HCT116 (cell line): Measurements from ENCODE around the gene COPE. TPM values are rescaled to one million over a fixed set of nuclear protein-coding genes. Genes with fewer than 3 reads are reported as not detected.

Experiments used
- ATAC-seq: fragments of 200-7000 bp; cut with Tn5 transposase; 2 replicates; pipeline ENCODE4 v1.9.1; 2020; ENCODE audit warnings: mild to moderate bottlenecking, moderate library complexity
- BruUV-seq: library from RNA; stranded (reverse); fragments of 400-500 nt; replicated peaks from 2 replicates; lab custom pipeline; 2021; lab: Mats Ljungman, UMichigan
- CTCF ChIA-PET: fragments of 300-600 bp; sonication (Branson Sonifier 250); formaldehyde crosslinking; loops from one replicate; lab custom pipeline; 2021; ENCODE audit warnings: antibody characterized with exemption; lab: Charles Lee
- POLR2A ChIA-PET: fragments of 300-600, 350-600 bp; sonication (Branson Sonifier 250); formaldehyde crosslinking; loops from one replicate; lab custom pipeline; 2021; ENCODE audit warnings: antibody characterized with exemption; lab: Charles Lee
- RAD21 ChIA-PET, 2 experiments: fragments of 300-600 bp; sonication (Branson Sonifier 250); formaldehyde crosslinking; loops; one replicate each; lab custom pipeline; 2023; ENCODE audit warnings: low total read pairs in 2 of 2; ENCODE audit not compliant: uncharacterized antibody in 2 of 2, unreplicated experiment in 2 of 2, low non-redundant PET in 1 of 2; lab: Charles Lee
- DNase-seq: peaks from one replicate; pipeline ENCODE4 v3.0.0-alpha.2; 2010; ENCODE audit warnings: low read depth, low spot score
- H2AFZ ChIP-seq: fragments of 200-600 bp; shearing (Covaris generic), sonication (generic); 2 replicates; pipeline ENCODE4 v1.6.1; 2017; ENCODE audit warnings: low read depth, mixed run types, mixed read lengths, antibody characterized with exemption, low read length; ENCODE audit not compliant: poor library complexity, severe bottlenecking
- H3K27ac ChIP-seq: 2 replicates; pipeline ENCODE4 v1.5.1; 2012; ENCODE audit warnings: low read depth, low read length
- H3K27me3 ChIP-seq: fragments of 200-600 bp; sonication (generic); 2 replicates; pipeline ENCODE4 v1.6.1; 2016; ENCODE audit warnings: mixed run types, low read length, mixed read lengths; ENCODE audit not compliant: insufficient read depth
- H3K36me3 ChIP-seq, 2 experiments: fragments of 200-500 bp in 1 of 2; fragments of 200-600 bp in 1 of 2; sonication (Bioruptor generic) in 1 of 2; sonication (generic) in 1 of 2; 2 replicates each; pipeline versions ENCODE4 v1.5.1 to v1.6.1; 2014 to 2016; ENCODE audit warnings: low read length in 2 of 2, inconsistent platforms in 1 of 2, mixed read lengths in 1 of 2, mixed run types in 1 of 2; ENCODE audit not compliant: insufficient read depth in 2 of 2, control insufficient read depth in 1 of 2
- H3K4me1 ChIP-seq, 2 experiments: fragments of 200-600 bp in 1 of 2; sonication (generic) in 1 of 2; 2 replicates each; pipeline versions ENCODE4 v1.5.1 to v1.6.1; 2012 to 2017; ENCODE audit warnings: low read length in 2 of 2, inconsistent platforms in 1 of 2, mild to moderate bottlenecking in 1 of 2, mixed read lengths in 1 of 2, mixed run types in 1 of 2, moderate library complexity in 1 of 2; ENCODE audit not compliant: insufficient read depth in 2 of 2, control insufficient read depth in 1 of 2
- H3K4me2 ChIP-seq: fragments of 200-600 bp; sonication (generic); 2 replicates; pipeline ENCODE4 v1.6.1; 2017; ENCODE audit warnings: mixed run types, low read length, mixed read lengths
- H3K4me3 ChIP-seq, 2 experiments: fragments of 200-600 bp in 1 of 2; sonication (generic) in 1 of 2; replicated peaks in 1 of 2; 2 replicates each; pipeline ENCODE4 v1.5.1; 2011 to 2016; ENCODE audit warnings: low read length in 2 of 2, control low read depth in 1 of 2, low read depth in 1 of 2, mild to moderate bottlenecking in 1 of 2, mixed read lengths in 1 of 2, mixed run types in 1 of 2
- H3K79me2 ChIP-seq: fragments of 200-600 bp; sonication (generic); 2 replicates; pipeline ENCODE4 v1.6.1; 2017; ENCODE audit warnings: mild to moderate bottlenecking, mixed run types, low read length, moderate library complexity, mixed read lengths; ENCODE audit not compliant: insufficient read depth
- H3K9ac ChIP-seq: fragments of 200-600 bp; sonication (generic); 2 replicates; pipeline ENCODE4 v1.6.1; 2016; ENCODE audit warnings: low read length, mixed read lengths
- H3K9me2 ChIP-seq: fragments of 200-600 bp; sonication (generic), shearing (Covaris generic); 2 replicates; pipeline ENCODE4 v1.6.1; 2017; ENCODE audit warnings: mixed run types, mild to moderate bottlenecking, moderate library complexity; ENCODE audit not compliant: insufficient read depth
- H3K9me3 ChIP-seq, 2 experiments: fragments of 200-500 bp in 1 of 2; fragments of 200-600 bp in 1 of 2; sonication (Bioruptor generic) in 1 of 2; sonication (generic) in 1 of 2; 2 replicates each; pipeline ENCODE4 v1.6.1; 2014 to 2017; ENCODE audit warnings: low read length in 2 of 2, mixed read lengths in 2 of 2, inconsistent platforms in 1 of 2, low read depth in 1 of 2, mild to moderate bottlenecking in 1 of 2, mixed run types in 1 of 2, moderate library complexity in 1 of 2; ENCODE audit not compliant: control insufficient read depth in 1 of 2, insufficient read depth in 1 of 2
- H4K20me1 ChIP-seq: fragments of 200-600 bp; sonication (generic), shearing (Covaris generic); 2 replicates; pipeline ENCODE4 v1.6.1; 2017; ENCODE audit warnings: mixed run types, mild to moderate bottlenecking, moderate library complexity; ENCODE audit not compliant: insufficient read depth
- CBX3 ChIP-seq: IDR thresholded peaks from 2 replicates; pipeline ENCODE4 v1.6.1; 2012; ENCODE audit warnings: low read depth
- CEBPB ChIP-seq: IDR thresholded peaks from 2 replicates; pipeline ENCODE4 v1.6.1; 2012; ENCODE audit warnings: low read depth
- EZH2 ChIP-seq: fragments of 200-600 bp; sonication (generic); IDR thresholded peaks from 2 replicates; pipeline ENCODE4 v1.6.1; 2017; ENCODE audit warnings: antibody characterized with exemption, mixed run types
- FOSL1 ChIP-seq: IDR thresholded peaks from 2 replicates; pipeline ENCODE4 v1.6.1; 2012; ENCODE audit warnings: low read depth
- POLR2A ChIP-seq: IDR thresholded peaks from 2 replicates; pipeline ENCODE4 v1.7.0; 2011; ENCODE audit warnings: borderline replicate concordance; ENCODE audit not compliant: insufficient read depth, insufficient read length; ENCODE audit errors: extremely low read depth
- POLR2AphosphoS5 ChIP-seq: IDR thresholded peaks from 2 replicates; pipeline ENCODE4 v1.6.1; 2011; ENCODE audit warnings: mild to moderate bottlenecking, low read depth, low read length, moderate library complexity
- RAD21 ChIP-seq: IDR thresholded peaks from 2 replicates; pipeline ENCODE4 v1.6.1; 2012; ENCODE audit warnings: low read depth, mild to moderate bottlenecking
- SIN3A ChIP-seq: IDR thresholded peaks from 2 replicates; pipeline ENCODE4 v1.6.1; 2012; ENCODE audit warnings: low read depth
- TCF7L2 ChIP-seq: IDR thresholded peaks from 2 replicates; pipeline ENCODE4 v1.7.0; 2011; ENCODE audit warnings: borderline replicate concordance, inconsistent platforms; ENCODE audit not compliant: insufficient read depth, insufficient read length; ENCODE audit errors: extremely low read depth
- intact Hi-C: fragments of 100-400 bp; cut with micrococcal nuclease; formaldehyde crosslinking; loops from 2 replicates; pipeline ENCODE4 v1.10.0; 2022
- total RNA-seq: library from RNA; stranded (reverse); gene quantifications from one replicate; pipeline ENCODE4 v1.2.1, GENCODE V29; 2021; ENCODE audit not compliant: unreplicated experiment

COPE gene
- total RNA-seq, 1 experiment from 2014 or later = 263 TPM

- peak overlapping the region; percentile 54 for H2AFZ ChIP-seq
- peak overlapping the region; percentile 8 to 32; a peak in 3 of 4 replicates for H3K4me3 ChIP-seq
- no peak overlapping the region for H3K9ac ChIP-seq
- BruUV-seq = no TSS peak
- H3K27ac ChIP-seq = no peak overlapping the region
- H3K9me2 ChIP-seq = no peaks in the 10 kb centered on the region
- intact Hi-C loops = loop anchor here (2.0 kb wide), 1 partner anchor 45 kb away; no protein-coding TSS in a partner anchor
- TF ChIP-seq EZH2 (no peak), TCF7L2 (no peak), POLR2A (no peak), CBX3 (no peak), CEBPB (no peak), POLR2AphosphoS5 (no peak), SIN3A (no peak), FOSL1 (no peak), RAD21 (no peak)
- no peak for ATAC-seq
- H3K79me2 ChIP-seq = peaks cover 9% of the 10 kb centered on the region; the same call in 1 of the 2 replicates
- ChIA-PET RAD21 (no interaction called here), CTCF (no interaction called here), POLR2A (no interaction called here)
- H3K36me3 ChIP-seq = peaks cover 0 to 5% of the 10 kb centered on the region in 2 experiments; a peak in 1 of 4 replicates
- H3K27me3 ChIP-seq = no peaks in the 10 kb centered on the region
- H3K4me1 ChIP-seq = peaks cover 10 to 35% of the 10 kb centered on the region in 2 experiments
- peak overlapping the region; percentile 65 for H3K4me2 ChIP-seq
- H4K20me1 ChIP-seq = no peaks in the 10 kb centered on the region
- H3K9me3 ChIP-seq = no peaks in the 10 kb centered on the region
- DNase-seq = no peak
These were observed 22.6 kb upstream of the COPE start for GRCh38 chr19:18941628-18942354.
